HCT116 (cell line): Measurements from ENCODE around the gene POMT2. TPM values are rescaled to one million over a fixed set of nuclear protein-coding genes. Genes with fewer than 3 reads are reported as not detected.

Source experiments
- ATAC-seq: fragments of 200-7000 bp; cut with Tn5 transposase; 2 replicates; pipeline ENCODE4 v1.9.1; 2020; ENCODE audit warnings: mild to moderate bottlenecking, moderate library complexity
- BruUV-seq: library from RNA; stranded (reverse); fragments of 400-500 nt; replicated peaks from 2 replicates; lab custom pipeline; 2021; lab: Mats Ljungman, UMichigan
- CTCF ChIA-PET: fragments of 300-600 bp; sonication (Branson Sonifier 250); formaldehyde crosslinking; loops from one replicate; lab custom pipeline; 2021; ENCODE audit warnings: antibody characterized with exemption; lab: Charles Lee
- POLR2A ChIA-PET: fragments of 300-600, 350-600 bp; sonication (Branson Sonifier 250); formaldehyde crosslinking; loops from one replicate; lab custom pipeline; 2021; ENCODE audit warnings: antibody characterized with exemption; lab: Charles Lee
- RAD21 ChIA-PET, 2 experiments: fragments of 300-600 bp; sonication (Branson Sonifier 250); formaldehyde crosslinking; loops; one replicate each; lab custom pipeline; 2023; ENCODE audit warnings: low total read pairs in 2 of 2; ENCODE audit not compliant: uncharacterized antibody in 2 of 2, unreplicated experiment in 2 of 2, low non-redundant PET in 1 of 2; lab: Charles Lee
- DNase-seq: peaks from one replicate; pipeline ENCODE4 v3.0.0-alpha.2; 2010; ENCODE audit warnings: low read depth, low spot score
- H2AFZ ChIP-seq: fragments of 200-600 bp; shearing (Covaris generic), sonication (generic); 2 replicates; pipeline ENCODE4 v1.6.1; 2017; ENCODE audit warnings: low read depth, mixed run types, mixed read lengths, antibody characterized with exemption, low read length; ENCODE audit not compliant: poor library complexity, severe bottlenecking
- H3K27ac ChIP-seq: 2 replicates; pipeline ENCODE4 v1.5.1; 2012; ENCODE audit warnings: low read depth, low read length
- H3K27me3 ChIP-seq: fragments of 200-600 bp; sonication (generic); 2 replicates; pipeline ENCODE4 v1.6.1; 2016; ENCODE audit warnings: mixed run types, low read length, mixed read lengths; ENCODE audit not compliant: insufficient read depth
- H3K36me3 ChIP-seq, 2 experiments: fragments of 200-500 bp in 1 of 2; fragments of 200-600 bp in 1 of 2; sonication (Bioruptor generic) in 1 of 2; sonication (generic) in 1 of 2; 2 replicates each; pipeline versions ENCODE4 v1.5.1 to v1.6.1; 2014 to 2016; ENCODE audit warnings: low read length in 2 of 2, inconsistent platforms in 1 of 2, mixed read lengths in 1 of 2, mixed run types in 1 of 2; ENCODE audit not compliant: insufficient read depth in 2 of 2, control insufficient read depth in 1 of 2
- H3K4me1 ChIP-seq, 2 experiments: fragments of 200-600 bp in 1 of 2; sonication (generic) in 1 of 2; 2 replicates each; pipeline versions ENCODE4 v1.5.1 to v1.6.1; 2012 to 2017; ENCODE audit warnings: low read length in 2 of 2, inconsistent platforms in 1 of 2, mild to moderate bottlenecking in 1 of 2, mixed read lengths in 1 of 2, mixed run types in 1 of 2, moderate library complexity in 1 of 2; ENCODE audit not compliant: insufficient read depth in 2 of 2, control insufficient read depth in 1 of 2
- H3K4me2 ChIP-seq: fragments of 200-600 bp; sonication (generic); 2 replicates; pipeline ENCODE4 v1.6.1; 2017; ENCODE audit warnings: mixed run types, low read length, mixed read lengths
- H3K4me3 ChIP-seq, 2 experiments: fragments of 200-600 bp in 1 of 2; sonication (generic) in 1 of 2; replicated peaks in 1 of 2; 2 replicates each; pipeline ENCODE4 v1.5.1; 2011 to 2016; ENCODE audit warnings: low read length in 2 of 2, control low read depth in 1 of 2, low read depth in 1 of 2, mild to moderate bottlenecking in 1 of 2, mixed read lengths in 1 of 2, mixed run types in 1 of 2
- H3K79me2 ChIP-seq: fragments of 200-600 bp; sonication (generic); 2 replicates; pipeline ENCODE4 v1.6.1; 2017; ENCODE audit warnings: mild to moderate bottlenecking, mixed run types, low read length, moderate library complexity, mixed read lengths; ENCODE audit not compliant: insufficient read depth
- H3K9ac ChIP-seq: fragments of 200-600 bp; sonication (generic); 2 replicates; pipeline ENCODE4 v1.6.1; 2016; ENCODE audit warnings: low read length, mixed read lengths
- H3K9me2 ChIP-seq: fragments of 200-600 bp; sonication (generic), shearing (Covaris generic); 2 replicates; pipeline ENCODE4 v1.6.1; 2017; ENCODE audit warnings: mixed run types, mild to moderate bottlenecking, moderate library complexity; ENCODE audit not compliant: insufficient read depth
- H3K9me3 ChIP-seq, 2 experiments: fragments of 200-500 bp in 1 of 2; fragments of 200-600 bp in 1 of 2; sonication (Bioruptor generic) in 1 of 2; sonication (generic) in 1 of 2; 2 replicates each; pipeline ENCODE4 v1.6.1; 2014 to 2017; ENCODE audit warnings: low read length in 2 of 2, mixed read lengths in 2 of 2, inconsistent platforms in 1 of 2, low read depth in 1 of 2, mild to moderate bottlenecking in 1 of 2, mixed run types in 1 of 2, moderate library complexity in 1 of 2; ENCODE audit not compliant: control insufficient read depth in 1 of 2, insufficient read depth in 1 of 2
- H4K20me1 ChIP-seq: fragments of 200-600 bp; sonication (generic), shearing (Covaris generic); 2 replicates; pipeline ENCODE4 v1.6.1; 2017; ENCODE audit warnings: mixed run types, mild to moderate bottlenecking, moderate library complexity; ENCODE audit not compliant: insufficient read depth
- ATF3 ChIP-seq: IDR thresholded peaks from 2 replicates; pipeline ENCODE4 v1.6.1; 2012
- CBX3 ChIP-seq: IDR thresholded peaks from 2 replicates; pipeline ENCODE4 v1.6.1; 2012; ENCODE audit warnings: low read depth
- CEBPB ChIP-seq: IDR thresholded peaks from 2 replicates; pipeline ENCODE4 v1.6.1; 2012; ENCODE audit warnings: low read depth
- CTCF ChIP-seq, 3 experiments: fragments of 200-600 bp in 1 of 3; sonication (generic) in 1 of 3; IDR thresholded peaks in 2 of 3; conservative IDR thresholded peaks in 1 of 3; 2 replicates each; pipeline ENCODE4 v1.5.1; 2012 to 2017; ENCODE audit warnings: low read depth in 2 of 3, low read length in 2 of 3, antibody characterized with exemption in 1 of 3, borderline replicate concordance in 1 of 3, control low read depth in 1 of 3, mild to moderate bottlenecking in 1 of 3, mixed read lengths in 1 of 3, mixed run types in 1 of 3, moderate library complexity in 1 of 3; ENCODE audit not compliant: insufficient read depth in 1 of 3
- EGR1 ChIP-seq: IDR thresholded peaks from 2 replicates; pipeline ENCODE4 v1.6.1; 2012; ENCODE audit warnings: low read depth
- EZH2phosphoT487 ChIP-seq: fragments of 200-600 bp; IDR thresholded peaks from 2 replicates; pipeline ENCODE4 v1.6.1; 2018; ENCODE audit warnings: antibody characterized with exemption, borderline replicate concordance
- FOSL1 ChIP-seq: IDR thresholded peaks from 2 replicates; pipeline ENCODE4 v1.6.1; 2012; ENCODE audit warnings: low read depth
- MAX ChIP-seq: IDR thresholded peaks from 2 replicates; pipeline ENCODE4 v1.6.1; 2012
- REST ChIP-seq: IDR thresholded peaks from 2 replicates; pipeline ENCODE4 v1.6.1; 2012; ENCODE audit warnings: low read depth
- YY1 ChIP-seq: IDR thresholded peaks from 2 replicates; pipeline ENCODE4 v1.6.1; 2011; ENCODE audit warnings: low read length, low read depth, moderate library complexity, mild to moderate bottlenecking; ENCODE audit not compliant: insufficient replicate concordance; ENCODE audit errors: extremely low read depth
- ZBTB33 ChIP-seq: IDR thresholded peaks from 2 replicates; pipeline ENCODE4 v1.6.1; 2011; ENCODE audit warnings: mild to moderate bottlenecking, low read length, moderate library complexity; ENCODE audit not compliant: insufficient replicate concordance; ENCODE audit errors: extremely low read depth
- ZFX ChIP-seq: fragments of 450-650 bp; IDR thresholded peaks from 2 replicates; pipeline ENCODE4 v1.6.1; 2017
- ZNF274 ChIP-seq: fragments of 200-500 bp; sonication (Bioruptor generic); IDR thresholded peaks from 2 replicates; pipeline ENCODE4 v1.6.1; 2014; ENCODE audit warnings: mild to moderate bottlenecking, low read depth, low read length, inconsistent platforms
- intact Hi-C: fragments of 100-400 bp; cut with micrococcal nuclease; formaldehyde crosslinking; loops from 2 replicates; pipeline ENCODE4 v1.10.0; 2022
- total RNA-seq: library from RNA; stranded (reverse); gene quantifications from one replicate; pipeline ENCODE4 v1.2.1, GENCODE V29; 2021; ENCODE audit not compliant: unreplicated experiment

POMT2 gene
- total RNA-seq, 1 experiment from 2014 or later, result 30.2 TPM

GRCh38 chr14:77364146-77364545 lies 43.5 kb upstream of the POMT2 start:
- no peaks in the 10 kb centered on the region for H3K4me1 ChIP-seq
- DNase-seq (no peak), ATAC-seq (no peak)
- no peaks in the 10 kb centered on the region for H3K9me2 ChIP-seq
- H3K79me2 ChIP-seq, result peaks cover 6% of the 10 kb centered on the region; the same call in 1 of the 2 replicates
- ChIA-PET POLR2A (no interaction called here), RAD21 (no interaction called here), CTCF (no interaction called here)
- H3K27ac ChIP-seq, result no peak overlapping the region
- H3K4me2 ChIP-seq, result no peak overlapping the region
- no peak overlapping the region for H3K4me3 ChIP-seq
- BruUV-seq, result no TSS peak
- H3K9me3 ChIP-seq, result no peaks in the 10 kb centered on the region
- no peaks in the 10 kb centered on the region for H3K36me3 ChIP-seq
- no peaks in the 10 kb centered on the region; the same call in 1 of the 2 replicates for H4K20me1 ChIP-seq
- no peaks in the 10 kb centered on the region for H3K27me3 ChIP-seq
- TF ChIP-seq YY1 (no peak), ZFX (no peak), CEBPB (no peak), REST (no peak), ATF3 (no peak), EGR1 (no peak), CBX3 (no peak), CTCF (IDR thresholded peaks at IDR 0.05 in 2 of 3, conservative IDR thresholded peaks at IDR 0.05 in 1 of 3; ENCODE audit: borderline replicate concordance in 1 of 3, insufficient read depth in 1 of 3, low read depth in 2 of 3, low read length in 2 of 3) (no peak), ZNF274 (no peak), MAX (no peak), EZH2phosphoT487 (no peak), FOSL1 (no peak), ZBTB33 (no peak)
- TF ChIP-seq, all 23 proteins: peak for 0
- Histone ChIP-seq H2AFZ (no peak overlapping the region), H3K9ac (no peak overlapping the region)
- intact Hi-C loops, result no loop called here
